IMR-90 (cell line): ENCODE measurements around the gene ANKFN1. TPM values are rescaled to one million over a fixed set of nuclear protein-coding genes. Genes with fewer than 3 reads are reported as not detected.

ENCODE experiments used
- ATAC-seq: fragments of 200-7000 bp; cut with Tn5 transposase; 2 replicates; pipeline ENCODE4 v1.9.1; 2020; ENCODE audit warnings: low read depth, mild to moderate bottlenecking, moderate library complexity
- BruUV-seq: library from RNA; stranded (reverse); fragments of 400-500 nt; replicated peaks from 2 replicates; lab custom pipeline; 2021; lab: Mats Ljungman, UMichigan
- CTCF ChIA-PET: fragments of 300-600 bp; formaldehyde crosslinking; extraction: SDS; loops from one replicate; lab custom pipeline; 2021; ENCODE audit warnings: antibody characterized with exemption; lab: Yijun Ruan, JAX
- POLR2A ChIA-PET: fragments of 300-600 bp; sonication (Branson Sonifier 250); formaldehyde crosslinking; loops from one replicate; lab custom pipeline; 2022; ENCODE audit warnings: antibody characterized with exemption; ENCODE audit not compliant: unreplicated experiment; lab: Charles Lee
- DNase-seq: peaks from one replicate; pipeline ENCODE4 v3.0.0; 2013
- H2AFZ ChIP-seq: replicated peaks from 2 replicates; pipeline ENCODE3; 2013; ENCODE audit warnings: low read length, mild to moderate bottlenecking; ENCODE audit not compliant: poor library complexity
- H2AK5ac ChIP-seq: 2 replicates; pipeline ENCODE4 v1.6.1; 2013; ENCODE audit warnings: low read depth, low read length, inconsistent platforms
- H2AK9ac ChIP-seq: replicated peaks from 2 replicates; pipeline ENCODE3; 2013; ENCODE audit warnings: mild to moderate bottlenecking, low read depth, low read length, moderate library complexity; ENCODE audit not compliant: poor library complexity
- H2BK120ac ChIP-seq: 2 replicates; pipeline ENCODE4 v1.6.1; 2013; ENCODE audit warnings: low read depth, low read length, inconsistent platforms
- H2BK15ac ChIP-seq: 3 replicates; pipeline ENCODE4 v1.6.1; 2013; ENCODE audit warnings: low read depth, low read length, inconsistent platforms
- H2BK20ac ChIP-seq: 2 replicates; pipeline ENCODE4 v1.6.1; 2013; ENCODE audit warnings: low read depth, mild to moderate bottlenecking, inconsistent platforms, low read length, moderate library complexity
- H2BK5ac ChIP-seq: 2 replicates; pipeline ENCODE4 v1.6.1; 2013; ENCODE audit warnings: mild to moderate bottlenecking, low read depth, low read length, inconsistent platforms; ENCODE audit not compliant: poor library complexity, severe bottlenecking
- H3K14ac ChIP-seq: replicated peaks from 2 replicates; pipeline ENCODE4 v1.6.1; 2013; ENCODE audit warnings: low read depth, low read length, inconsistent platforms
- H3K18ac ChIP-seq: 2 replicates; pipeline ENCODE4 v1.6.1; 2013; ENCODE audit warnings: low read depth, low read length, control low read depth
- H3K23ac ChIP-seq: 2 replicates; pipeline ENCODE4 v1.6.1; 2013; ENCODE audit warnings: low read depth, low read length, inconsistent platforms
- H3K27ac ChIP-seq: 2 replicates; pipeline ENCODE4 v1.5.1; 2013; ENCODE audit warnings: mild to moderate bottlenecking, control low read depth, low read length; ENCODE audit not compliant: insufficient read depth
- H3K27me3 ChIP-seq: 2 replicates; pipeline ENCODE4 v1.6.1; 2013; ENCODE audit warnings: low read length; ENCODE audit not compliant: control insufficient read depth, insufficient read depth
- H3K36me3 ChIP-seq: 2 replicates; pipeline ENCODE4 v1.6.1; 2013; ENCODE audit warnings: low read length, mixed read lengths; ENCODE audit not compliant: control insufficient read depth, insufficient read depth
- H3K4ac ChIP-seq: 2 replicates; pipeline ENCODE4 v1.6.1; 2013; ENCODE audit warnings: low read depth, low read length, inconsistent platforms
- H3K4me1 ChIP-seq: 2 replicates; pipeline ENCODE4 v1.6.1; 2013; ENCODE audit warnings: low read length, mixed read lengths; ENCODE audit not compliant: control insufficient read depth, insufficient read depth
- H3K4me2 ChIP-seq: 2 replicates; pipeline ENCODE4 v1.6.1; 2013; ENCODE audit warnings: low read depth, mild to moderate bottlenecking, control low read depth, low read length, moderate library complexity
- H3K4me3 ChIP-seq: 2 replicates; pipeline ENCODE4 v1.5.1; 2013; ENCODE audit warnings: low read depth, mild to moderate bottlenecking, control low read depth, low read length, moderate library complexity; ENCODE audit not compliant: insufficient read depth
- H3K56ac ChIP-seq: 2 replicates; pipeline ENCODE4 v1.6.1; 2013; ENCODE audit warnings: low read length, inconsistent platforms; ENCODE audit not compliant: insufficient read depth; ENCODE audit errors: extremely low read depth
- H3K79me1 ChIP-seq, 2 experiments: 2 replicates each; pipeline ENCODE4 v1.6.1; 2013; ENCODE audit warnings: low read length in 2 of 2, inconsistent platforms in 1 of 2, low read depth in 1 of 2
- H3K9ac ChIP-seq: 2 replicates; pipeline ENCODE4 v1.6.1; 2013; ENCODE audit warnings: low read depth, low read length, control low read depth
- H3K9me1 ChIP-seq: 2 replicates; pipeline ENCODE4 v1.6.1; 2013; ENCODE audit warnings: low read length, inconsistent platforms; ENCODE audit not compliant: insufficient read depth
- H3K9me3 ChIP-seq: 2 replicates; pipeline ENCODE4 v1.6.1; 2013; ENCODE audit warnings: low read length; ENCODE audit not compliant: control insufficient read depth, insufficient read depth
- H4K20me1 ChIP-seq: 2 replicates; pipeline ENCODE4 v1.6.1; 2013; ENCODE audit warnings: low read length, inconsistent platforms; ENCODE audit not compliant: insufficient read depth
- H4K5ac ChIP-seq: 2 replicates; pipeline ENCODE4 v1.6.1; 2013; ENCODE audit warnings: mild to moderate bottlenecking, low read depth, low read length, control low read depth
- H4K8ac ChIP-seq, 2 experiments: 2 replicates each; pipeline ENCODE4 v1.6.1; 2013; ENCODE audit warnings: low read depth in 2 of 2, low read length in 2 of 2, control low read depth in 1 of 2, inconsistent platforms in 1 of 2
- H4K91ac ChIP-seq: 2 replicates; pipeline ENCODE4 v1.6.1; 2013; ENCODE audit warnings: low read depth, low read length, inconsistent platforms; ENCODE audit not compliant: insufficient read depth
- RCOR1 ChIP-seq: IDR thresholded peaks from 2 replicates; pipeline ENCODE4 v1.6.1; 2012; ENCODE audit warnings: mild to moderate bottlenecking, low read length, improper control_type of control experiment; ENCODE audit not compliant: insufficient replicate concordance
- dilution Hi-C: fragments of 300-500 bp; cut with HindIII; formaldehyde crosslinking; loops from one replicate; pipeline ENCODE4 v1.14.3; 2018; ENCODE audit warnings: low sequenced_read_pairs; ENCODE audit not compliant: unreplicated experiment
- in situ Hi-C: fragments of 300-500 bp; cut with MboI; formaldehyde crosslinking; loops from 3 replicates; pipeline ENCODE4 v1.14.3; 2019; ENCODE audit warnings: low sequenced_read_pairs, inconsistent platforms, mixed read lengths
- intact Hi-C: fragments of 100-400 bp; cut with micrococcal nuclease; formaldehyde crosslinking; loops from 2 replicates; pipeline ENCODE4 v1.10.0; 2022
- polyA plus RNA-seq, 3 experiments: library from polyadenylated mRNA; depleted of rRNA; stranded (reverse); fragments of >200 nt; gene quantifications; 2 replicates each; pipeline ENCODE4 v1.2.3, GENCODE V29; 2012; ENCODE audit warnings: low replicate concordance in 1 of 3
- total RNA-seq: library from RNA; depleted of rRNA; stranded (reverse); fragments of >200 nt; gene quantifications from 2 replicates; pipeline ENCODE4 v1.2.3, GENCODE V29; 2012

ANKFN1 gene
- total and polyA plus RNA-seq, 2 of the 4 experiments (the other 2 are of a cell fraction) = not detected

- ChIA-PET CTCF (no interaction called here), POLR2A (no interaction called here)
- intact Hi-C loops = no loop called here
Observed at GRCh38 chr17:56506349-56506748, 353.1 kb downstream of the ANKFN1 start.

More at GRCh38 chr17:56506349-56506748, 353.1 kb downstream of the ANKFN1 start:
- no peak for ATAC-seq
- Histone ChIP-seq H3K23ac (no peak overlapping the region), H2BK20ac (no peak overlapping the region), H3K18ac (no peak overlapping the region), H4K20me1 (no peaks in the 10 kb centered on the region), H3K56ac (no peak overlapping the region), H3K4me1 (no peaks in the 10 kb centered on the region), H3K9me3 (no peaks in the 10 kb centered on the region), H3K9ac (no peak overlapping the region), H3K79me1 (no peaks in the 10 kb centered on the region), H2AFZ (no peak overlapping the region), H3K4ac (no peak overlapping the region), H3K4me3 (no peak overlapping the region), H3K27me3 (no peaks in the 10 kb centered on the region; the same call in 1 of the 2 replicates), H3K27ac (no peak overlapping the region), H2BK5ac (no peak overlapping the region), H2AK9ac (no peak overlapping the region), H3K4me2 (no peak overlapping the region), H4K91ac (no peak overlapping the region), H3K9me1 (no peaks in the 10 kb centered on the region), H3K14ac (no peak overlapping the region), H4K8ac (no peak overlapping the region), H2BK15ac (no peak overlapping the region), H2BK120ac (no peak overlapping the region), H3K36me3 (no peaks in the 10 kb centered on the region), H4K5ac (no peak overlapping the region), H2AK5ac (no peak overlapping the region)
- dilution Hi-C loops = no loop called here
- no peak for DNase-seq
- BruUV-seq = no TSS peak
- in situ Hi-C loops = no loop called here
- TF ChIP-seq RCOR1 = no peak
